Measurements from ENCODE around the gene BRD9. TPM values are rescaled to one million over a fixed set of nuclear protein-coding genes. Genes with fewer than 3 reads are reported as not detected.

BRD9 gene
- total RNA-seq, 4 donors from 2014 or later: 26.5 to 44.9 (median 34.3) TPM

DNA sequence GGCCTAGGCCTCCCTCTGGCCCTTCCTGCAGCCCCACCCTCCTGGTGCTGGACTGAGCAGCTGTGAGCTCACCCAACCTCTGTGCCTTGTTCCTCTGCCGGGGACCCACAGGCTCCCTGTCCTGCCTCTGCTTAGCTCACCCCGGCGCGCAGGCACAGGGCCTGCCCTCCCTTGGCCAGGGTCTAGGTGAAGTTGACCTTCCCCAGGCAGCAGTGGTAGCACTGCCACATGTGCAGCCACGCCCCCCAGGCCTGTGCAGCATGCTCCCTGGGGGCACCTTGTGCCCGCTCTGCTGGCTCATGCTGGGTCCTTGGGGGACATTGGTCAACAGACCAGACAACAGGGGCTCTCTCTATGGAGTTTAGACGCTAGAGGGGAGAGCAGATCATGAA lies 18.2 kb upstream of the BRD9 start:
- Histone ChIP-seq H3K9me3 (no peaks in the 10 kb centered on the region), H3K4me1 (no peaks in the 10 kb centered on the region), H3K27ac (replicated peaks in 1 of 4) (no peak overlapping the region), H3K36me3 (peaks cover 0 to 5% (median 0%) of the 10 kb centered on the region in 4 donors), H3K27me3 (no peaks in the 10 kb centered on the region), H3K4me3 (no peak overlapping the region)
- DNase-seq (ENCODE audit: extremely low spot score): no peak
- WGBS: 91% methylated on average over 4 of the region's 7 CpGs
- intact Hi-C loops (cut with DNase I): no loop called here
- TF ChIP-seq CTCF (IDR thresholded peaks at IDR 0.05) (no peak), EP300 (IDR thresholded peaks at IDR 0.05) (no peak), POLR2A (IDR thresholded peaks at IDR 0.05; ENCODE audit: low read depth) (no peak), POLR2AphosphoS5 (IDR thresholded peaks at IDR 0.05) (no peak)

DNA sequence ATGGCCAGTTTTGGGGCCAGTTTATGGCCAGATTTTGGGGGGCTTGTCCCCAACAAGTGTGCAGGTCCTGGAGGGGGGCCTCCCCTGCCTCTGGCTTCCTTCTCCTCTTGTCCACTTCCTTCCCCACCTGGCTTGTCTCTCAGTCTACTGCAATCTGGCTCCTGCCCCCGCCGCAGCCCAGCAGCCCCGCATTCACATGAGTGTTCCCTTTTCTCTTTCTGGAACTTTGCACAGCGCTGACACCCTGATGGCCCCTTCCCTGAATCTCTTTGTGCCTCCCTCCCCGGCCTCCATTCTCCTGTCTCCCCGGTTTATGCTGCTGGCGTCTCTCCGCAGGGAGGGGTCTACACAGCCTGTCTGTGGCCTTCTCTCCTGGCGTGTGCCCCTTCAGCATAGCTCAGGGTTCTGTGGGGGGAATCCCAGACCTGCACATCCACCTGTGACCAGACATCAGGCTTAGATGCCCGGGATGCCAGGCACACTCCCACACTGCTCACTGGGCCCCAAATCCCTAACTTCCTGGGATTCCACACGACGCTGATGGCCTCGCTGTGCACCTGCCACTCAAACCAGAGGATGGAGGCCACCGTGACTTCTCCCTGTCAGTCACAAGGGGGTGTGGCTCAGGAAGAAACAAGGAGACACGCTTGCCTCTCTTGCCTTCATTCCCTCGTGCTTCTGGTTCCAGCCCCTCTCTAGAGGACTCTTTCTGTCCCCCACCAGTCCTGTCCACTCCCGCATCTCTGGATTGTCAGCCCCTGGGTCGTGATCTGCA lies 17.6 kb upstream of the BRD9 start:
- intact Hi-C loops (cut with DNase I): loop anchor here (10.0 kb wide), 1 partner anchor 465 kb away; the partner anchor contains the start of gene EXOC3
- H3K4me3 ChIP-seq: no peak overlapping the region
- H3K27me3 ChIP-seq: no peaks in the 10 kb centered on the region
- H3K4me1 ChIP-seq: no peaks in the 10 kb centered on the region
- H3K36me3 ChIP-seq: peaks cover 0 to 4% (median 0%) of the 10 kb centered on the region in 4 donors
- TF ChIP-seq CTCF (IDR thresholded peaks at IDR 0.05): no peak
- no peak for TF ChIP-seq POLR2AphosphoS5 (IDR thresholded peaks at IDR 0.05)
- no peak for TF ChIP-seq POLR2A (IDR thresholded peaks at IDR 0.05; ENCODE audit: low read depth)
- no peak for TF ChIP-seq EP300 (IDR thresholded peaks at IDR 0.05)
- DNase-seq (ENCODE audit: extremely low spot score): no peak
- H3K27ac ChIP-seq (replicated peaks in 1 of 4): no peak overlapping the region
- 95% methylated on average over 18 of the region's 18 CpGs for WGBS
- no peaks in the 10 kb centered on the region for H3K9me3 ChIP-seq

- intact Hi-C loops (cut with DNase I): loop anchor here (10.0 kb wide), 1 partner anchor 464 kb away; the partner anchor contains the start of gene EXOC3
- Histone ChIP-seq H3K4me3 (no peak overlapping the region), H3K27me3 (no peaks in the 10 kb centered on the region), H3K4me1 (no peaks in the 10 kb centered on the region), H3K36me3 (peaks cover 0 to 4% (median 0%) of the 10 kb centered on the region in 4 donors), H3K27ac (replicated peaks in 1 of 4) (no peak overlapping the region), H3K9me3 (no peaks in the 10 kb centered on the region)
- TF ChIP-seq POLR2A (IDR thresholded peaks at IDR 0.05; ENCODE audit: low read depth): no peak
- no peak for TF ChIP-seq EP300 (IDR thresholded peaks at IDR 0.05)
- TF ChIP-seq POLR2AphosphoS5 (IDR thresholded peaks at IDR 0.05): no peak
- TF ChIP-seq CTCF (IDR thresholded peaks at IDR 0.05): no peak
- DNase-seq (ENCODE audit: extremely low spot score): no peak
- WGBS: 98% methylated on average over 6 of the region's 8 CpGs
Observed at GRCh38 chr5:909086-909485, 16.5 kb upstream of the BRD9 start.

DNA sequence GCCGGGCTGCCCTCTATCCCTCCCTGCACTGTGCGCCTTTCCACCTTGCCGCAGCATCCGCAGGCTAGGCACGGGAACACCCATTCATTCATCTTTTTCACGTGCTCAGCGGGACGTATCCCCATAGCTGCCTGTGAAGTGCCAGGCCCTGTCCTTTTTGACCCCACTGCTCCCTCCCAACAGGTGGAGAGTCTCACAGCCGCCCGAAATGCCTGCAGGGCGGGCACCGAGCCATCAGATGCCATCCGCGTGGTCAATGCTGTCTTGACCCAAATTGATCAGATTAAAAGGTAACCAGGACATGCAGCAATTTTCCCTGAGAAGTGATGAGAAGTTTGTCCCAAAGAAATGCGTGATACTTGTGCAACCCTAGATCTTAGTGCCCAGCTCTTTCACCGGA lies 15.6 kb upstream of the BRD9 start:
- no peaks in the 10 kb centered on the region for H3K9me3 ChIP-seq
- no peaks in the 10 kb centered on the region for H3K27me3 ChIP-seq
- over 99% methylated on average over 15 of the region's 16 CpGs for WGBS
- no peak overlapping the region for H3K4me3 ChIP-seq
- H3K4me1 ChIP-seq: peaks cover 0 to under 1% (median 0%) of the 10 kb centered on the region in 4 donors
- intact Hi-C loops (cut with DNase I): loop anchor here (10.0 kb wide), 1 partner anchor 463 kb away; the partner anchor contains the start of gene EXOC3
- H3K36me3 ChIP-seq: peaks cover 0 to 4% (median 0%) of the 10 kb centered on the region in 4 donors
- H3K27ac ChIP-seq (replicated peaks in 1 of 4): no peak overlapping the region
- DNase-seq (ENCODE audit: extremely low spot score): no peak
- TF ChIP-seq EP300 (IDR thresholded peaks at IDR 0.05): no peak
- no peak for TF ChIP-seq CTCF (IDR thresholded peaks at IDR 0.05)
- TF ChIP-seq POLR2AphosphoS5 (IDR thresholded peaks at IDR 0.05): no peak
- no peak for TF ChIP-seq POLR2A (IDR thresholded peaks at IDR 0.05; ENCODE audit: low read depth)

Data from esophagus muscularis mucosa (tissue), 4 donors.